OCI-M2 (cell line): ENCODE results near the gene AADACL4.
A peak's percentile ranks its signal among the peaks of the same experiment; 100 is the strongest.

Source experiments
- DNase-seq: peaks from one replicate; lab custom pipeline; 2025; ENCODE audit not compliant: unreplicated experiment; lab: John Stamatoyannopoulos, UW

The AADACL4 gene

DNA sequence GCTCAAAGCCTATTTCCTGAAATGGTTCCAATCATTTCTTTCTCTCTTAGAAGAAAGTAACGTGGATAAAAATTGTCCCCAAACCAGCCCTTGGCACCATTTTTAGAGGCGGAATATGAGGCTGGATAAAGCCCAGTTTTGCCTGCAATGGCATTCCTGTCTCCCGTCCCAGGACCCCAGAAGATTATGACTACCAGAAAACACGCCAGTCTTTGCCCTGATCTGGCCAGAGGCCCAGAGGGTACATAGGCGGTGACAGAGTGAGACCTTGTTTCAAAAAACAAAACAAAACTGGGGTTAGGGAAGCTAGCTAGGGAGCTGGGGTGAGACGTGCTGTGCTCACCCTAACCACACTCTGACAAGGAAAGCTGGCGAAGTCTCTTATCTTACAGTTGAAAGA is at the start of gene AADACL4:
AADACL4 (plus strand) TSS at position 301 of the 400 bp plus-strand sequence. CDS start 462 bp downstream, outside the sequence.
- DNase-seq, result no peak

DNA sequence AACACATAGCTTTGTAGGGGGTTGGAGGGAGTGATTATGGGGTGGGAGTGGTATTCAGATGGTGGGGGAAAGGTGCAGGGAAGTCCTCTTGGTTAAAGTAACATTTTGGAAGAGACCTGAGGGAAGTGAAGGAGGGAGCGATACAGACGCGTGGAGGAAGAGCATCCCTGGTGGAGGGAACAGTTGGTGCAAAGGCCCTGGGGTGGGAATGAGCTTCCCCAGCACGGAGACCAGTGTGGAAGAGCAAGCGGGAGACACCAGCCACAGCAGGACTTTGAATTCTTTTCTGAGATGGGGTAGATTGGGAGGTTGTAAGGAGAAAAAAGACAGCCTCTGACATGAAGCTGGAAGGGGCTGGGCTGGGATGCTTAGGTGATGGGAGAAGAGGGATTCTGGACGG is 49.4 kb upstream of the AADACL4 start:
- DNase-seq, result no peak

DNA sequence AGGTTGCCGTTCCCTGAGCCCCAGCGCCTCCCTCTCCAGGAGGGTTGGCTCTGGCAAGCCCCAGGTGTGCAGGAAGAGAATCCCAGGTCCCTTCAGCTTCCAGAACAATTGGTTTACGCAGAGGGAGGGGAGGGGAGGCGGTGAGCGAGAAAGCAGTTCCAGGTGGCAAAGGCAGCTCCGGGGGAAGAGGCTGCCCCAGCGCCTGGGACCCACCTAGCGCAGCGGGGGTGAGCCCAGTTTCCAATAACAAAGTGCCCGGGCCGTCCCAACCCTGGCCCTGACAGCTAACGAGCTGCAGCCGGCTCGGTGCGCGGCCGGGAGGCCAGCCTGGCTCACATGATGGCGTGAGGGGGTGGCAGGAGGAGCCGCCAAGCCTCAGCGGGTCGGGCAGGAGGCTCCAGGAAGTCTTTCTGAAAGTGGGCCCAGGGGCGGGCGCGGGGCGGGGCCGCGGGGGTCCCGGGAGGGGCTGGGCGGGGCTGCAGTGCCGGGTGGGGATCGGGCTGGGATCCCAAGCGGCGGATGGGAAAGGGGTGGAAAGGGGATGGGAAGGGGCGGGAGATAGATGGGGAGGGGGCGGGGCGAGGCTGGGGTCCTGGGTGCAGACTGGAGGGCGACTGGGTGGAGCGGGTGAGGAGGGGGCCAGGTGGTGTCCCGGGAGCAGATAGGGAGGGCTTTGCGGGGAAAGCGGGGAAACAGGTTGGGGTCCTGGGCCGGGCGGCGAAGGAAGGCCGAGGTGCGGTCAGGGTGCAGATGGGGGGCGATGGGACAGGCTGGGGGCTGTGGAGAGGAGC is 48.7 kb upstream of the AADACL4 start:
- no peak for DNase-seq

DNA sequence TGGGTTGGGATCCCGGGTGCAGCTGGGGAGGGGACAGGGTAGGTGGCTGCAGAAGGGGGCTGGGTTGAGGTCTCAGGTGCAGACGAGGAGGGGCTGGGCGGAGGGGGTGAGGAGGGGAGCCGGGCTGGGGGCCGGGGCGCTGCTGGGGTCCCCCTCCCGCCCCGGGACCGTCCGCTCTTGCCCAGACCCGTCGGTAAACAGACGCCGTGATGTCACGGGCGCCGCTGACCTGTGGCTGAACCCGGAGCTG is 48.2 kb upstream of the AADACL4 start:
- DNase-seq, result no peak

DNA sequence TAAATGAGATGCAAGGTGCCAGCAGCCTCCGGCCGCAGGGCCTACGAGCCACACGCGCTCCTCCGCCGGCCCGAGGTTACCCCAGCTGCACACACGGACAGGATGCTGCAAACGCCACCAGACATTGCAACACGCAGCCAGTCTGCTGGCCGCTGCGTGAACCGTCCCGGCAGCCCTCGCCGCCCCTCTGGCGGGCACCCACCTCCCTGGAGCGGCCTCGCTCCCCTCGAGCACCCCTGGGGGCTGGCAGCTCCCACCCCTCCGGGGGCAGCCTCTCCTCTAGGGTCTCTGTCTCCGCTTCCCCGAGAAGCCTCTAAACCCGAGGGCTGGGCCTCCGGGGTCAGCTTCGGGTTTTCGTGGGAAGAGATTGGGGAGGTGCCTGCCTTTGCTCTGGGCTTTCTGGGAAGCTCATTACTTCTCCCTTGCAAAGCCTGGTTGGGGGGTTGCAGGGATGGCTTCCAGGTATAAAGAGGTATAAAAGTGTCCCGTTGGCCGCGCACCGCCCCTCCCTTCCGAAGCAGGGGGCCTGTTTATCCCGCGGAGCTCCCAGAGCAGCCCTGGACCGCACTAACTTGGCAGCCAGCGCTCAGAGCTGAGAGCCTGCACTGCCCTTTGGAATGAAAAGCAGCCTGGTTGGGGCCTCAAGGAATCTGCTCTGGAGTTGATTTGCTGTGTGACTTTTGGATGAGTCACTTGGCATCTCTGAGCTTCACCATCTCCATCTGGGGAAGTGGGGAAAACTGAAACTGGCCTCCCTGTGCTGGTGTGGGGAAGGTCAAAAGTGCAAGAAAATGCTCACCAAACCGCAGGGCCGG is 47.7 kb upstream of the AADACL4 start:
- no peak for DNase-seq

DNA sequence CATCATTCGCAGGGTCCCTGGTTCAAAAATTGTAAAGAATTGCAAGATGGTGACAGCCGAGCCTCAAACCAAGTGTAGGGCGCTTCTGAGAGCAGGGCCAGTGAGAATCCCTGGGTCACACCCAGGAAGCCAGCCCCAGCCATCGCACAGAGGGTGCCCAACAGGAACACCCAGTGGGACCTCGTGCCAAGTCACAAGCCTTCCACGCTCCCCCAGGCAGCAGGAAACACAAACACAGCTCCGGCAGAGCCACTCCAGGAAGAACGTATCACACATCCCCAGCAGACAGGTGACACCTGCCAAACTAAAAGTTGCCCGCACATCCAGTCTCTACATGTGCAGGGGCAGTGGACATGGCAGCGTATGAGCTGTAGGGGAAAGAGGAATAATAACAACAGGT is 46.1 kb upstream of the AADACL4 start:
- no peak for DNase-seq

DNA sequence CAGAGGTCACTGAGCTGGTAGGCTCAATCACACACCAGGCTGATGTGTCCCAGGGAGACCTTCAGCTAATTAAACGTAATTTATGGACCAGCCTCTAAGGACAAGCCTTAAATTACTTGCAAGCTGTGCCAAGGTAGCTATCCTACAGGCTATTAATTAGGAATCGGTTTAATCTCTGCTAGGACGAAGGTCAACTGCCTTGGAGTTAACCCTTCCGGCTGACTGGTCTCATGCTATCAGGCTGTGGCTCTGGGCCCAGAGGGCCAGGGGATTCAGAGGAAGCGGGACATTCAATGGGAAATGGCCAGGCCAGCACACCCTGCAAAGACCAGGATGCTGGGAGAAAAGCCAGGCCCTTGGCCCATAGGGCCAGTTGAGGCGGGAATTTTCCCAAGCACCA is 44.9 kb upstream of the AADACL4 start:
- no peak for DNase-seq

DNA sequence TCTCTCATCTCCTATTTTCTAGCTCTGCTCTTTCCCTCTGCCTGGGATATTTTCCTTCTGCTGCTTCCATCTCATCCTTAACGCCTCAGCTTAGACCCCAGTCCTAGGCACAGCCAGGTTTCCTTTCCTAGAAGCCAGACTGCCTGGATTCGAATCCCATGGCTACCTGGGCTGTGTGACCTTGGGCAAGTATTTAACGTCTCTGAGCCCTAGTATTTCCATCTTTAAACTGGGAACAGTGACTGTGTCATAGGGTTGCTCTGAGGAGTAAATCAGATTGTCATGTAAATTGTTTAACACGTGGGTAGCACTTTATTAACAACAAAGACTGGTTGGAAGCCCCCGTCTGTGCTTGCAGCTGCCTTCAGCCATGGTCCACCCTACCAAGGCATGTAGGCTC is 44.2 kb upstream of the AADACL4 start:
- no peak for DNase-seq

DNA sequence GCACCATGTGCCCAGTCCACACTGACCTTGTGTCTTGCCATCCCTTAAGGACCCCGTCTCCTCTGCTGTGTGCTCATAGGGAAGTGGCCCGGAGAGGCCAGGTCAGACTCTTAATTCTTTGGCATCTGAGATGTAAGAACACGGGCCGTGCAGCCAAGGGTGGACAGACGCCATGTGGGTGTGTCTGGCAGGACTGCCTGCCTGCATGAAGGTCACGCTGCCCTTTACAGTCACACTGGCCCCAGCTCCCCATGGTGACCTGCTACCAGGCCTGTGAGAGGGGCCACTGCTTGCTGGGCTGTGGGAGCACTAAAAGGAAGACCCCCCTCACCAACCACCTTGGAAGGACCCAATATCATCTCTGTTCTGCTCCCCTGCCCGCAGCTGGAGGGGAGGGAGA is 43.5 kb upstream of the AADACL4 start:
- DNase-seq, result no peak

DNA sequence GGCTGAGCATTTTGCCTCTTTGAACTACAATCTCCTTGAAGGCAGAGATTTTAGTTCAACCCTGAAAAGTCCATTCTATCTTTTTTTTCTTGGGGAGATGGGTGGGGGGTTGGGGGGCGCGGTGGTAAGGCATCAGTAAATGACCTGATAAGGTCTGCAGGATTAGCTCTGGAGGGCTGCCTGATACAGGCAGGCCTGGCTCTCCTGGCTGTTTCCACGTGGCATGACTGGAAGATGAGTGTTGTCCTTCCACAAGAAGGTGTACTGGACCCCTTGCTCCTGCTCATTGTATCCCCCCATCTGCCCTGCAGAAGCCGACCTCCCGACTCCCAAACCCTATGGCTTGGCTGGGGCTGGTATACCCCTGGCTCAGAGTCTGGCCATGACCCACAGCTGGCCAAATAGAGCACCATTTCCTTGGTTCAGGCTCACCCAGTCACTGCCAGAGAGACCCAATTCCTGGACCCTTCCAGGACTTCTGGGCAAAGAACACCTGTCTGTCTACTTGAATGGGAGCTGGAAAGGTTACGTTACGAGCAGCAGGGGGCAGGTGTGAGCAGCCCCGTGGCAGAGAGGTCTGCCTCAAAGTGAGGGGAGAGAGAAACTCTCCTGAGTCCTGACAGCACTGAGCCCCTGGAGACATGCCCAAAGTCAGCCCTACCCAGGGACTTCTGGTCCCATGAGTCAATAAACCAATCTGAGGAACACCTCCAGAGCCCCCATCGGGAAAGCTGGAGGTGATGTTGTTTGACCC is 42.8 kb upstream of the AADACL4 start:
- no peak for DNase-seq

DNA sequence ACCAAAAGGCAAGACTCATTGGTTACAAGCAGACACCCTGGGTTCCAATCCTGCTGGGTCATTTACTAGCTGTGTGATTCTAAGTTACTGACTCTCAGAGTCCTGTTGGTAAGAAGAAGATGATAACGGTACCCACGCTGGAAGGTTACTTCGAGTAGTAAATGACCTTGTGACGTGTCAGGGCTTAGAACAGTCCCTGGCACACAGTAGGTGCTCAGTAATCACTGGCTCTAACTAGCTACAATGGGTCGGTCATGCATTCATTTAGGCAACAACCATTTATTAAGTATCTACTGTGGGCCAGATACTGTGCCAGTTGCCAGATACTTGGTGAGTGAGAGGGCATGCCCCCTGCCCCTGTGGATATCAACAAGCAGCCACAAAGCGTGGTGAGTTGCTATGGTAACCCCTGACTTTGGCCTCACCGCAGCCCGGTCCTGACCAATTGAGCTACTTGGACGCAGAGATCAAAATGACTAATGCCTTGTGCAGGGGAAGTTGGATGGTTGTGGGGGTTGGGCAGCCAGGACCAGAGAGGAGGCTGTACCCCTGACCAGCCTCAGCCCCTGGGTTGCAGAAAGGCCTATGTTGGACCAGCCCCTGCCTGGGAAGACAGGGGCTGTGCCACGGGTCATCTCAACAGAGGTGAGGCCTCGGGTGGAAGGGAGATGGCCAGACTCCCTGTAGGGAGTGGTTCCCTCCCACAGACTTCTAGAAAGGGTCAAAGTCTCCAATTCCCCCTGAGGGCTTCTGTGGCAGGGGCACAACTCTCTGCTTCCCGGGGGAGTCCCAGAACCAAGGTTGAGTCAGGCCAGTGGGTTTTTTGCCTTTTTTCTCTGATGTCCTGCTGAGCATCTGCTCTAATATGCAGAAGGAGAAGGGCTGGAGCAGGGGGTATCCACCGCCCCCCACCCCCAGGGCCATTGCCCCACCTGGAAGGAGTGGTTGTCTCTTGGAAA is 41.9 kb upstream of the AADACL4 start:
- DNase-seq, result no peak

DNA sequence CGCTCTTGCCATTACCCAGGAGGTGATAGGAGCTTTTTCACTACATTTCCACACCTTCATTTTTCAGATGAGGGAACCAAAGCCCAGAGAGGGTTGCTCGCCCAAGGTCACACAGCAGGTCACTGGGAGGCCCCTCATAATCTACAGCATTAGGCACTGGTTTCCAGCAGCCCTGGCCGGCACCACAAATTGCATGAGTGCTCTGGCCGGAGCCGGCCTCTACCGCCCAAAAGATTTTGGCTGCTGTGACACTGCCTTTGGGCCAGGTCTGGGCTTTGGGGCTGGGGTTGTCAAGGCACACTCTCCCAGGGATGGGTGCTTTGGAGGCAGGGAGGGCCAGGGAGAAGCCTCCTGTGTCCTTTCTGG is 41.2 kb upstream of the AADACL4 start:
- no peak for DNase-seq

DNA sequence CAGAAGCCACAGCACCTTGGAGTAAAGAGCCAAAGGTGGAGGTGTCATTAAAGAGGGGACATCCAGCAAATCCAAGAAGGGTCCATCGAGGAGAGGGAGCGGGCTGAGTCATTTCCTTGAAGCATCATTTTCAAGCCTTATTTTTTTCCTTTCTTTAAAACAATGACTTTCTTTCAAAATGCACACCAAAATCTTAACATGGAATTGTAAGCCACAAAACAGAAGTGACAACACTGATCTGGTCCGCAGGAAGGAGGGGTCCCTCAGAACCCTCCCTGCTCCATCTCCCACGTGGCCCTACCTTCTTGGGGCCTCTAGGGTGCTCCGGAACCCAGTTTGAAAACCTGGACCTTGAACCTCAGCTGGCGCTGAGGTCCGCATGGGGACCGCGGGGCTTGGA is 40.7 kb upstream of the AADACL4 start:
- DNase-seq, result no peak

DNA sequence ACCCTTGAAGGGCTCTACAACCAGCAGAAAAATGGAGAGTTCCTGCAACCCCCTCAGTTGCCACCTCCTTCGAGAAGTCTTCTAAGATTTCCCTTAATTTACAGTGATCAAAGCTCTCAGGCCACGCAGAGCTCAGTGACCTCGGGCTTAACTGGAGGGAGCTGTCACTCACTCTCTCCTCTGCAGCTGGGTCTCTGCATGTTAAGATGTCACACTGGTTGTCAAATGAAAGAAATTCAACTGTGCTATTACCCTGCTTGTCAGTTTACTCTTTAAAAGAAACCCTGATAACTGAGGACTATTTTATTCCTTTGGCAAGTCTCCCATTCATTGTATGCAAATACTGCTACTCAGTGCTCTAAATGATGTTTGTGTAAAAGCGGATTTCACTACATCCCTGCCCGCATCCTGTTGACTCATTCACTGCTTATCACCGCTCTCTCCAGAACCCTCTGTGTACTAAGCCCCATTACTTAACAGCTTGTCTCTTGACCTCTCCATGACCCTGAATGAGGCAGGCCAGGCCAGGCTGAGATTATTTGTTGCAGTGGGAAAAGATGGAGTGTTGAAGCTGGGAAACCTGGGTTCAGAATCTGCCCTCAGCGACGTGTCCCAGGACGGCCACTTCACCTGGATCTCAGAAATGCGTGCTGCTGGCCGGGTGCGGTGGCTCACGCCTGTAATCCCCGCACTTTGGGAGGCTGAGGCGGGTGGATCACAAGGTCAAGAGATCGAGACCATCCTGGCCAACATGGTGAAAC is 39.6 kb upstream of the AADACL4 start:
- DNase-seq, result peak; percentile 68

DNA sequence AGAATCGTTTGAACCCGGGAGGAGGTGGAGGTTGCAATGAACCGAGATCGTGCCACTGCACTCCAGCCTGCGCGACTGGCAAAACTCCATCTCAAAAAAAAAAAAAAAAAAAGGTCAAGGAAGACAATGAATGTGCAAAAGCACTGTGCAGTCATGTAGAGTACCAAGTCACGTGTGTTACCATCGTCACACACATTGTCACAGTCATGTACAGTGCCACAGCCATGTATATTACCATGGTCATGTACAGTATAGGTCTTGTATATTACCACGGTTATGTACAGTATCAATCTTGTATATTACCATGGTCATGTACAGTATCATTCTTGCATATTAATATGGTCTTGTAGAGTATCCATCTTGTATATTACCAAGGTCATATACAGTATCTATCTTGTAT is 38.9 kb upstream of the AADACL4 start:
- no peak for DNase-seq

DNA sequence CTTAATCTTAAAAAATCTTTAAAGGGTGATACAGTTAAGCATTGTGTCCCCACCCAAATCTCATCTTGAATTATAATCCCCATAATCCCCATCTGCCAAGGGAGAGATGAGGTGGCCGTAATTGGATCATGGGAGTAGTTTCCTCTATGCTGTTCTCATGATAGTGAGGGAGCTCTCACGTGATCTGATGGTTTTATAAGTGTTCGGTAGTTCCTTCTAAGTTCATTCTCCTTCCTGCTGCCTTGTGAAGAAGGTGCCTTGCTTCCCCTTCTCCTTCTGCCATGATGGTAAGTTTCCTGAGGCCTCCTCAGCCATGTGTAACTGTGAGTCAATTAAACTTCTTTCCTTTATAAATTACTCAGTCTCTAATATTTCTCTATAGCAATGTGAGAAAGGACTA is 36.6 kb upstream of the AADACL4 start:
- DNase-seq, result no peak

DNA sequence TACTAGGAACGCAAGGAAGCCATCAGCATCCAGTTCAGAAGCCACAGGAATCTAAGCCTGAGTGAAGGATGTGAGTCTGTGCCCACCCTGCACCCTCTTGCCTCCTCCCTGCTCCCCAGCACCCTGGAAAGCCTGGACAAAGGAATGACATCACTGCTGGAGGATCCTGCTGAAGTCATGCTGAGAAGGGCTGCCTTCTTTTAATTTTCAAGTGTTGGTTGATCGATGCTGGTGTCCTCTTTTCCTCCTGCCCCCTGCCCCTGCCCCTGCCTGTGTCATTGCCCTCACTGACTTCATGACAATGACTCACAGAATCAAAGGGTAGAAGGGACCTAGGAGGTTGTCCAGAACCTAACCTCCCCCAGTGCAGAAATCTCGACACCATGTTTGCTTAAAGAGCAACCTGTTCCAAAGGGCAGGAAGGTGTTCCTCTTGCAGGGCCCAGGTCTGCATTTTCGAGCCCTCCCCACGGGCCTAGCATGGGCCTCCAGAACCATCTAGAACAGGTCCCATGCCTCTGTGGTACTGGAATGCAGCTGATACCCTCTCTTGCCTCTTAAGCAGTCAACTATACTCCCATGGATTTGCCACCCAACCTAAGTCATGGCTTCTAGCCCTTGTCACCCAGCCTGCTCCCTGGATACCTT is 35.5 kb upstream of the AADACL4 start:
- no peak for DNase-seq

DNA sequence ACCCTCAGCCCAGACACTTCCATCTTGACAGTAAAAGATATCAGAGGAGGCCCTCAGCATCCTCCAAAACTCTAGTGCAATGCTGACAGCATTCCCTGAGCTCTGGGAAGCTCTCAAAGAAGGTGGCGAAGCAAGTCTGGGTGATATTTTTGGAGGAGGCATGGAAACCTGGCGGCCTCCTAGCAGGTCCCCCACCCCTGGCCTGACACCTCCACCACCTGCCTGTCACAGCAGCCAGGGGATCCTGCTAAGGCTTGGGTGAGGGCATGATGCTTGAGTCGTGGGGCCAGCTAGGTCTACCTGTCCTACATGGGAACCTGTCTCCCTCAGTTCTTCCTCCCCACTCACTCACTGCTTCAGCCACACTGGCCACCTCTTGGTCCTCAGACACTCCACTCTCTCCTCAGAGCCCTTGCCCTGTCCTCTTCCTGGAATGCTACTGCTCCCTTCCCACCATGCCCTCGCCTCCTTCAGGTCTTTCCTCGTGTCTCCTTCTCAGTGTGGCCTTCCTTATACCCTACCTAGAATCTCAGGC is 34.3 kb upstream of the AADACL4 start:
- no peak for DNase-seq

DNA sequence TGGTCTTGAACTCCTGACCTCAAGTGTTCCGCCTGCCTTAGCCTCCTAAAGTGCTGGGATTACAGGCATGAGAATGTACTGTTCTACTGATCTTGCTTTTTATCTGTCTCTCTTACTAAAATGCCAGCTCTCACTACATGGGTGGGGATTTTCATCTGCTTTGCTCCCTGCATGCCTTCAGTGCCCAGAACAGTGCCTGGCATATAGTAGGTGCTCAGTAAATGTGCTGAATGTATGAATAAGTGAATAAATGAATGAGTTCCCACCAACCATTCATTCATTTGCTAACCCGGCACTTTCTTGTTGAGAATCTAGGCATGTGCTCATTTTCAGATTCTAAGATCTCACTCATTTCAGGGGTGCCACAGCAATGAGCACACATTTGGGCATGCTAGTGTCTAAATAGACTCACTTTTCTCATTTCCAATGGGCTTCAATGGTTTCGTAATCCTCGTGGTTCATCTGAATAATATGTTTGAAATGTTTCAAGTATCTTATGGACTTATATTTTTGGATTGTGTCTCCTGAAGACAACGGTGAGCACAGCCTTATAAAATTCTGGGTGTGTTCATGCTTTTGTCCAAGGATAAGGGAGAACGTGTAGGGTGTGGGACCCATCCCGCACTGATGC is 33.5 kb upstream of the AADACL4 start:
- DNase-seq, result no peak
